Measurements from ENCODE around the gene RAB13. TPM values are rescaled to one million over a fixed set of nuclear protein-coding genes. Genes with fewer than 3 reads are reported as not detected.
A peak's percentile ranks its signal among the peaks of the same experiment; 100 is the strongest.

RAB13 gene
- total RNA-seq, 4 donors from 2014 or later, result 23.0 to 60.3 (median 32.0) TPM

DNA sequence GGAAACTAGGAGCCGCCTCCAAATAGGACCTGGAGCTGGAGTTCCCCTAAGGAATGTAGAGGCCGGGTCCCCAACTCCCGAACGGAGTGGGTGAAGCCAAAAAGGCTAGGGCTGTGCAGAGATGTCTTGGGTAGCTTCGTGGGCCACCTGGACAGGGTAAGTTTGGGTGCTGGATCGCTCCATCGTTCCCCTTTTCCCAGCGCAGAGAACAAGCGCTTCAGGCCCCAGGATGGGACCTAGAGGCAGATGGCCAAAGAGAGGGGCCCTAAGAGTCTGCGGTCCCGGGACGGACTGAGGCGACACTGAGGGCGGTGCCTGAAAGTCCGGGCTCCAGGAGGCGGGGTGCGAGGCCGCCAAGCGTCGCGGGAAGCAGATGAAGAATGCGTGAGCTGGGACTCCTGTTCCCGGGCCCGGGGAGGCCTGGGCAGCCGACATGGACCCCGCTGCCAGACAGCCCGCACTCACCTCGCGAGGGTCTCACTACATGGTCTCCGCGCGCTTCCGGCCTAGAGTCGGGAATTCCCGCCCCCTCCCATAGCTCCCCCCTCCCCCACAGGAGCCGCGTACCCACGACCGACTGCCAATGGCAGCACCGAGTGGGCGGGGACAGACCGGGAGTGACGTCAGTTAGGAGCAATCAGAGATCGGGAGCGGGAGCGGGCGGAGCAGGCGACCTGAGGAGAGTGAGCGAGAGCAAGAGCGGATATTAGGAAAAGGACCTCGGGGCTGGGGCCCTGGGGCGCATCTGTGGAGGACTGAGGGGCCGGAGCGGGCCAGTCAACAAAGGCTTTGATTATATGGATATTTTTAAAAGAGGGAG is 22.9 kb downstream of the RAB13 start, which contains the start of gene SLC39A1:
TSS of gene SLC39A1 (minus strand) at position 508 of the 820 bp plus-strand sequence. CDS start 822 bp downstream, outside the sequence.
- Histone ChIP-seq H3K4me3 (peak within 1 kb of the TSS; percentile 62 to 86 (median 64)), H3K9me3 (no peaks in the 10 kb centered on the region), H3K27ac (peak within 1 kb of the TSS; percentile 71 to 96 (median 92)), H3K4me1 (peaks cover 0 to 72% (median 34%) of the 10 kb centered on the region in 4 donors), H3K36me3 (peaks cover 0 to 26% (median 0%) of the 10 kb centered on the region in 3 donors), H3K27me3 (no peaks in the 10 kb centered on the region)
- peak; percentile 67 to 89 for TF ChIP-seq EP300 (IDR thresholded peaks at IDR 0.05)
- peak; percentile 65 to 76 for TF ChIP-seq POLR2A (IDR thresholded peaks at IDR 0.05)
- TF ChIP-seq, protein P1, sequence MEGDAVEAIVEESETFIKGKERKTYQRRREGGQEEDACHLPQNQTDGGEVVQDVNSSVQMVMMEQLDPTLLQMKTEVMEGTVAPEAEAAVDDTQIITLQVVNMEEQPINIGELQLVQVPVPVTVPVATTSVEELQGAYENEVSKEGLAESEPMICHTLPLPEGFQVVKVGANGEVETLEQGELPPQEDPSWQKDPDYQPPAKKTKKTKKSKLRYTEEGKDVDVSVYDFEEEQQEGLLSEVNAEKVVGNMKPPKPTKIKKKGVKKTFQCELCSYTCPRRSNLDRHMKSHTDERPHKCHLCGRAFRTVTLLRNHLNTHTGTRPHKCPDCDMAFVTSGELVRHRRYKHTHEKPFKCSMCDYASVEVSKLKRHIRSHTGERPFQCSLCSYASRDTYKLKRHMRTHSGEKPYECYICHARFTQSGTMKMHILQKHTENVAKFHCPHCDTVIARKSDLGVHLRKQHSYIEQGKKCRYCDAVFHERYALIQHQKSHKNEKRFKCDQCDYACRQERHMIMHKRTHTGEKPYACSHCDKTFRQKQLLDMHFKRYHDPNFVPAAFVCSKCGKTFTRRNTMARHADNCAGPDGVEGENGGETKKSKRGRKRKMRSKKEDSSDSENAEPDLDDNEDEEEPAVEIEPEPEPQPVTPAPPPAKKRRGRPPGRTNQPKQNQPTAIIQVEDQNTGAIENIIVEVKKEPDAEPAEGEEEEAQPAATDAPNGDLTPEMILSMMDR (IDR thresholded peaks at IDR 0.05), result peak in 1 of 5 experiments; percentile 13
- WGBS, 2 donors, result 0 to 1% methylated on average over 39 to 53 of the region's 54 CpGs
- DNase-seq (ENCODE audit: low spot score in 2 of 2), result peak; percentile 100

DNA sequence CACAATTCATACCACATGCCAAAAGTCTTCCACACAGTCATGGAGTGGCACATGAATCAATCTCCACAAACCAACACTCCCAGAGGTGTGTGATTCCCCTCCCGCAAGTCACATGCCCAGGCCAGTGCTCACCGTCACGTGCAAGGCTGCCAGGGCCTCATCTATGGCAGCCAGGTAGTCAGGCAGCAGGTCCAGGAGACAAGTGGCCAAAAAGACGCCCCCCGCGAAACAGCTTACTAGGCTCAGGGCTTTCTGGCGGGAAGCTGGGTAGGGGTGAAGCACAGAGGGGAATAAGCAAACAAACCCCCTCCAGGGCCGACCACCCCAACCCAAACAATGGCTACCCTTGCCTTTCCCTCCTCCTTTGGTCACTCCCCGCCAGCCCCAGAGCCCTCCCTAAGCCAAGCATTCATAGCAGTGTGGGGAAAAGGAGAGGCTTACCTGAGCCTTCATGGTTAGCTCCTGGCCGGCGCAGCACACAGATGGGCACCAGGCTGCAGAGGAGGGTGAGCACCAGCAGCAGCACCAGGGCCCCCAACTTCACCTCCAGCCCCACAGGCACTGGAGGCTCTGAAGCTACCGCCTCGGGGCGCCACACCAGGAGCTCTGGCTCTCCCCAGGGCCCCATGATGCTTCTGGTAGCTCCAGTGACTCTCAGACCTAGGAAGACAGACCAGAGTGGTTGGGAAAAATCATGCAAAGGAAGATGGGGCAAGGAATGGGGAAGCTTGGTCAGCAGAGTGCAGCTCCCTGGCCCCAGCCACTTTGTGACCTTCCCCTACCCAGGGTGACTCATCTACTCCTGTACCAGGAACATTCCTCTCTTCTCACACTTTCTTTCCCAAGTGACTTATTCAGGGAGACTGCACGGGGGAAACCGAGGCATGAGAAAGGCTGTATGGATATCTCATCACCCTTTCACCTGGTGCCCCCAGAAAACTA is 23.8 kb downstream of the RAB13 start:
- Histone ChIP-seq H3K27ac (peak overlapping the region; percentile 71 to 96 (median 92)), H3K9me3 (no peaks in the 10 kb centered on the region), H3K36me3 (peaks cover 0 to 26% (median 0%) of the 10 kb centered on the region in 3 donors), H3K27me3 (no peaks in the 10 kb centered on the region), H3K4me1 (peaks cover 0 to 72% (median 35%) of the 10 kb centered on the region in 4 donors), H3K4me3 (peak overlapping the region; percentile 62 to 86 (median 64))
- peak in 1 of 2 donors; percentile 26 for DNase-seq (ENCODE audit: low spot score in 2 of 2)
- WGBS, 2 donors, result 42 to 48% methylated on average over 15 to 16 of the region's 16 CpGs
- TF ChIP-seq POLR2A (IDR thresholded peaks at IDR 0.05) (no peak), EP300 (IDR thresholded peaks at IDR 0.05) (no peak)
- TF ChIP-seq, protein P1 (IDR thresholded peaks at IDR 0.05), result no peak

DNA sequence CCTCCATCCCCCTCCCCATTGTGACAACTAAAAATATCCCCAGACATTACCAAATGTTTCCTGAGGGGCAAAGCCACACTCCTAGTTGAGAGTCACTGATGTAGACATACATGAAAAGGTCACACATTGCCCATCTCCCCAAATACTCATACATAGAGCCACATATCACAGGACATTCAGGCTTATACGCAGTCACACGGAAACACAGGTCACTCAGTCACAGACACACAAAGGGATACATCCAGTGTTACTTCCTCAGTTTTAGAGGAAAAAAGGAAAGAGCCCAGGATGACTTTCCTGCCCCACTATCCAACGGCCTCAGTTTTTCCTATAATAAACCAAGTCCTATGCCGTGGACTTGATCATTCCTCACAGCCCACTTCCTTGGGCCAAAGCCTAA is 24.7 kb downstream of the RAB13 start:
- Histone ChIP-seq H3K27me3 (no peaks in the 10 kb centered on the region), H3K4me1 (peaks cover 0 to 76% (median 38%) of the 10 kb centered on the region in 4 donors), H3K27ac (peak overlapping the region in 3 of 4 donors; percentile 90 to 96 (median 94)), H3K9me3 (no peaks in the 10 kb centered on the region), H3K36me3 (peaks cover 0 to 26% (median 0%) of the 10 kb centered on the region in 3 donors), H3K4me3 (peak overlapping the region in 1 of 4 donors; percentile 66)
- WGBS, 2 donors, result 60 to 69% methylated on average over 4 of the region's 4 CpGs
- TF ChIP-seq EP300 (IDR thresholded peaks at IDR 0.05) (no peak), POLR2A (IDR thresholded peaks at IDR 0.05) (no peak)
- TF ChIP-seq, protein P1 (IDR thresholded peaks at IDR 0.05), result no peak
- no peak for DNase-seq (ENCODE audit: low spot score in 2 of 2)

DNA sequence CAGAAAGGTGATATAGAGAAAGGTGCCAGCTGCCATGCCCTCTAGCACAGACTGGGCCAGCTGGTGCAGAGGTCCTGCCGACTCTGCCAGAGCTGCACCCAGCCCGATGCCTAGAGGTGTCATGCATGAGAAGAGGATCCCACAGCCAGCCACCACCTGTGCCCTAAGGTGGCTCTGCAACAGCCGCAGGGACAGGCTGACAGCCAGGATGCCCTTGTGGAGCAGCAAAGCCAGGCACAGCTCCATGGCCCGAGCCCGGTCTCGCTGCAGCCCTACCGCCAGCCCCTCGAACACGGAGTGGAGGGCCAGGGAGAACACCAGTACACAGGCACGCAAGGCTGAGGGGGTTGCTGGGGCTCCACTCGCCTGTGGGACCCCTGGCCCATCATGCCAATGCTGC is 25.9 kb downstream of the RAB13 start:
- Histone ChIP-seq H3K27ac (peak overlapping the region in 1 of 4 donors; percentile 90), H3K4me1 (peaks cover 0 to 77% (median 40%) of the 10 kb centered on the region in 4 donors), H3K9me3 (no peaks in the 10 kb centered on the region), H3K27me3 (no peaks in the 10 kb centered on the region), H3K4me3 (no peak overlapping the region), H3K36me3 (peaks cover 0 to 26% (median 0%) of the 10 kb centered on the region in 3 donors)
- DNase-seq (ENCODE audit: low spot score in 2 of 2), result no peak
- TF ChIP-seq POLR2A (IDR thresholded peaks at IDR 0.05) (no peak), EP300 (IDR thresholded peaks at IDR 0.05) (no peak)
- TF ChIP-seq, protein P1 (IDR thresholded peaks at IDR 0.05), result no peak
- 91 to 97% methylated on average over 7 to 9 of the region's 11 CpGs for WGBS, 2 donors
